Measurements from ENCODE around the gene EPN3. TPM values are rescaled to one million over a fixed set of nuclear protein-coding genes. Genes with fewer than 3 reads are reported as not detected.
A peak's percentile ranks its signal among the peaks of the same experiment; 100 is the strongest.

EPN3 gene
- total RNA-seq, 4 donors from 2014 or later = not detected

GRCh38 chr17:50541716-50542688, 9.5 kb downstream of the EPN3 start:
- peak; percentile 95 for DNase-seq (ENCODE audit: extremely low spot score)

DNA sequence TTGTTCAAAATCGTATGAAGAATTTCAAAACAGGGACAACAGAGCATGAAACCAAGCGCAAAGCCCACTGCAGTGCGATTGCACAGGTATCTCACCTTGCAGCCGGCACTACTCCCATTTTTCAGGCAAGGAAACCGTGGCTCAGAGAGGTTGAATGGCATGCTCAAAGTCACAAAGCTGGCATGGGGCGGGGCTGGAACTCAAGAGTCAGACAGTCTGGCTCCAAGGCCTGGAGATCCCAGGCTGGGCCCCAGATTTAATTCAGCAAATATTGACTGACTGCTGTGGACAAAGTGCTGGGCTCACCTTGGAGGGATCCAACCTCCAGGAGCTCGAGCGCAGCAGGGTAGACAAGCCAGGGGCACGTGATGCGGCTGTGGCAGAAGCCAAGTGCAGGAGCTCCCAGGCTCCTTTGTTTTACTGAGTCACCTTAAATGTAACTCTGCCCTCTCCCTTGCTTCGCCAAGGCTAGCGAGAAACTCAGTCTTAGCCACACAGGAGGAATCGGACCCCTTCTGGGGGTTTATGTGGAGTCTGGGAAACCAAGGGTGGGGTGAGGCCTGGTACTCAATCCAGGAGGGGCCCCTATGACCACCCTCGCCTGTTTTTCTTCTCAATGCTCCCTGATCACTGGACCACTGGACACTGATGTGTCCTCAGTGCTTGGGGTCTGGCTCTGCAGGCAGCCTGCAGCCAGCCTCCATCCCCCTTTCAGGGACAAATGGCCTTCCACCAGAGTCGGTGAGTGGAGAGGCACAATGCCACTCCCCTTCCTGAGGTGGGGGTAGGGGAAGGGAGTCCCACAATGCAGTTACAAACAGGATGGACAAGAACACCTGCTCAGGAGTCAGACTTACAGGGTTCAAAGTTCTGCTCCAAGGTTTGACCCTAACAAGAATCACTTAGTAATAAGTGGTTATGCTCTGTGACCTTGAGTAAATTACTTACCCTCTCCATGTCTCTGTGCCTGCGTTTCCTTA, 10.6 kb downstream of the EPN3 start:
- Histone ChIP-seq H3K4me3 (peak overlapping the region in 3 of 4 donors; percentile 60 to 77 (median 68)), H3K9me3 (no peaks in the 10 kb centered on the region), H3K36me3 (peaks cover 0 to 12% (median 0%) of the 10 kb centered on the region in 4 donors), H3K27me3 (no peaks in the 10 kb centered on the region), H3K27ac (replicated peaks in 1 of 4) (peak overlapping the region in 1 of 4 donors; percentile 66), H3K4me1 (peaks cover 31 to 41% (median 36%) of the 10 kb centered on the region in 4 donors)
- 79% methylated on average over 15 of the region's 16 CpGs for WGBS
- intact Hi-C loops (cut with DNase I) = loop anchor here (2.0 to 10.0 kb wide), 2 partner anchors 62 to 412 kb away; no protein-coding TSS in a partner anchor
- TF ChIP-seq POLR2AphosphoS5 (IDR thresholded peaks at IDR 0.05) = no peak
- TF ChIP-seq POLR2A (IDR thresholded peaks at IDR 0.05; ENCODE audit: low read depth) = no peak
- TF ChIP-seq, protein P1, sequence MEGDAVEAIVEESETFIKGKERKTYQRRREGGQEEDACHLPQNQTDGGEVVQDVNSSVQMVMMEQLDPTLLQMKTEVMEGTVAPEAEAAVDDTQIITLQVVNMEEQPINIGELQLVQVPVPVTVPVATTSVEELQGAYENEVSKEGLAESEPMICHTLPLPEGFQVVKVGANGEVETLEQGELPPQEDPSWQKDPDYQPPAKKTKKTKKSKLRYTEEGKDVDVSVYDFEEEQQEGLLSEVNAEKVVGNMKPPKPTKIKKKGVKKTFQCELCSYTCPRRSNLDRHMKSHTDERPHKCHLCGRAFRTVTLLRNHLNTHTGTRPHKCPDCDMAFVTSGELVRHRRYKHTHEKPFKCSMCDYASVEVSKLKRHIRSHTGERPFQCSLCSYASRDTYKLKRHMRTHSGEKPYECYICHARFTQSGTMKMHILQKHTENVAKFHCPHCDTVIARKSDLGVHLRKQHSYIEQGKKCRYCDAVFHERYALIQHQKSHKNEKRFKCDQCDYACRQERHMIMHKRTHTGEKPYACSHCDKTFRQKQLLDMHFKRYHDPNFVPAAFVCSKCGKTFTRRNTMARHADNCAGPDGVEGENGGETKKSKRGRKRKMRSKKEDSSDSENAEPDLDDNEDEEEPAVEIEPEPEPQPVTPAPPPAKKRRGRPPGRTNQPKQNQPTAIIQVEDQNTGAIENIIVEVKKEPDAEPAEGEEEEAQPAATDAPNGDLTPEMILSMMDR (IDR thresholded peaks at IDR 0.05) = no peak
- TF ChIP-seq EP300 (IDR thresholded peaks at IDR 0.05) = no peak
- no peak for DNase-seq (ENCODE audit: extremely low spot score)

More at GRCh38 chr17:50541716-50542688, 9.5 kb downstream of the EPN3 start:
- Histone ChIP-seq H3K27me3 (no peaks in the 10 kb centered on the region), H3K27ac (replicated peaks in 1 of 4) (peak overlapping the region; percentile 64 to 78 (median 68)), H3K36me3 (peaks cover 0 to 14% (median 0%) of the 10 kb centered on the region in 4 donors), H3K4me1 (peaks cover 22 to 30% (median 26%) of the 10 kb centered on the region in 4 donors), H3K9me3 (no peaks in the 10 kb centered on the region), H3K4me3 (peak overlapping the region; percentile 60 to 77 (median 68))
- intact Hi-C loops (cut with DNase I) = loop anchor here (2.0 to 10.0 kb wide), 2 partner anchors 61 to 413 kb away; no protein-coding TSS in a partner anchor
- 1% methylated on average over 29 of the region's 82 CpGs for WGBS
- TF ChIP-seq, protein P1 (IDR thresholded peaks at IDR 0.05) = peak in 2 of 3 experiments; percentile 23 to 29
- peak; percentile 66 to 83 for TF ChIP-seq POLR2AphosphoS5 (IDR thresholded peaks at IDR 0.05)
- TF ChIP-seq POLR2A (IDR thresholded peaks at IDR 0.05; ENCODE audit: low read depth) = no peak
- no peak for TF ChIP-seq EP300 (IDR thresholded peaks at IDR 0.05)

- 76% methylated on average over 7 of the region's 7 CpGs for WGBS
Observed at GRCh38 chr17:50544516-50544915, 12.0 kb downstream of the EPN3 start.

More at GRCh38 chr17:50544516-50544915, 12.0 kb downstream of the EPN3 start:
- TF ChIP-seq, protein P1 (IDR thresholded peaks at IDR 0.05) = no peak
- TF ChIP-seq POLR2A (IDR thresholded peaks at IDR 0.05; ENCODE audit: low read depth) (no peak), EP300 (IDR thresholded peaks at IDR 0.05) (no peak), POLR2AphosphoS5 (IDR thresholded peaks at IDR 0.05) (no peak)
- intact Hi-C loops (cut with DNase I) = loop anchor here (2.0 to 10.0 kb wide), 2 partner anchors 152 to 410 kb away; no protein-coding TSS in a partner anchor
- Histone ChIP-seq H3K4me1 (peaks cover 31 to 46% (median 40%) of the 10 kb centered on the region in 4 donors), H3K4me3 (no peak overlapping the region), H3K27me3 (no peaks in the 10 kb centered on the region), H3K27ac (replicated peaks in 1 of 4) (no peak overlapping the region), H3K9me3 (no peaks in the 10 kb centered on the region), H3K36me3 (peaks cover 0 to 12% (median 6%) of the 10 kb centered on the region in 4 donors)
- DNase-seq (ENCODE audit: extremely low spot score) = no peak
